Measurements from ENCODE around the gene TMEM245.

Gene TMEM245

DNA sequence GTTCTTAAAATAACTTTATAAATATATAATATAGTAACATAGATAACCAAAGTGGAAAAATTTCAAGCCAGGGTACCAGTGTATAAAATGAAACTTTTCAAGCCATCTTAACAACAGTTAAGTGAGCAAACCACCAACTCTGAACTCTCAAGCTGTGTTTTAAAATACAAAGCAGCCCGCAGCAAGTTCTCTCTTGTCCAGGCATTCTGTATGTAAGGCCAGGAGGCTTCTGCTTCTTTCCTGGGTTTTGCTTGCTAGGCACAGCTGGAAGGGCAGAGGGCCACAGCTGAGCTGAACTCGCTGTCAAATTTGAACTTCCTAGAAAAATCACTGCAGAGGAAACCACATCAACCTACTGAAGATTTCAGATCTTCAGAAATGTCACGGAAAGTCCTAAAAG, 99.6 kb downstream of the TMEM245 start:
- no peak for DNase-seq

GRCh38 chr9:109019420-109019819, 100.3 kb downstream of the TMEM245 start:
- no peak for DNase-seq

GRCh38 chr9:109017493-109017892, 102.3 kb downstream of the TMEM245 start:
- no peak for DNase-seq

DNA sequence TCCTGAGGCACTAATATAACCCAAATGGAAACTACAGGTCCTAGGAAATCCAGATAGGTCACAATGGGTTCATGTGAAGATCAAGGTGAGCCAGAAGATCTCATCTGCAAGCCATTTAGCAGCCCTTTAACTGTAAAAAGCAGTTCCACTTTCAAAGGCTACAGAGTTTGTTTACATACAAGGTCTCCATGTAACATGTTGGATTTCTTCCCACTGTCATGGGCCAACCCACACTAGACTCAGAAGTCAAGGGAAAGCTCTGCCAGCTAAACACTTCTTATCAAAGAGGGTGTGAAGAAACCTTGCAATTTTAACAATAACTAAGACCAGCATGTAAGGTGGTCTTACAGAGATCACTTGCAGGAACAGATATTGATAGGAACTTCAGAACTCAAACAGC, 102.7 kb downstream of the TMEM245 start:
- no peak for DNase-seq

DNA sequence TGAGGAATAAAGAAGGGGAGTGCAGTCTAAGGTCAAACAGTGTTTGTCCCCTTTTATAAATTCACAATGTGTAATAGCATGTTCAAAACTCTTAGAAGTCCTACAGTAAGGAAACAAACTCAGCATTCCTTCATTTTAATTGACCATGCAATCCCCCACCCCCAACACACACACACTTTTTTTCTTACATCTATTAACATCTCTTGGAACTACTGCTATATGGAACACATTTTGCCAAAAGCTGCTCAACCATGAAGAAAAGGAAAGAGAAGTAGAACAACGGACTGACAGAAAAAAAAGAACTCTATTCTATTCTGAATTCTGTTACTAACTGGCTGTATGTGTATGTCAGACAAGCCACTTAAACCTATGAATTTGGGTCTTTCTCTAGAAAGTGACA, 103.6 kb downstream of the TMEM245 start:
- DNase-seq: no peak

DNA sequence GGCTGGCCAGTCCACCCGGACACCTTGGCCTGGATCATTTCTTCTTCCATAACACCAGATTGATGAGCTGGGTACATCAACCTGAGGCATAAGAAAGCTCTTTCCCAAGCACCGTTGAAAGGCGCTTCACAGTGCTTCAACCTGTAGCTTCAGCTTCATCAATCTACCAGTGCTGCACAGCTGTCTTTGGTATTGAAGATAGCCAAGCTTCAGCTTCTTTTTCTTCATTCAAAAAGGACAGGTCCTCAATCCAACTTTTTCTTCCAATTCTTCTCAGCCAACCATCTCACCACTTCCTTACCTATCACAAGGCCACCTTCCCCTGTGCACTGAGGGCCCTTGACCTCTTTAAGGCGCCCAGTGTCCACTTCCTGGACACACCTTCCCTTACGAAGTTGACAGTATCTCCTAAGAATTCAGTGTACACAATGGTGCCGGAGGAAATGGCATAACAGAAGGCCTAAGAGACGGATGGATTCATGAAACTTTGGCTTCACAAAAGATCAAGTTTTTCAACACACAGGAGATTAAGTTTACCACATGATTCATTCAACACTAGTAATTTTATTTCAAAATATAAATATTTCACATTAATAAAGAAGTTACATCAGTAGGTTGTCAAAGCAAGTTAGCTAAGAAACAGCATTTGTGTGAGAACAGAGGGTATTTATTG, 105.0 kb downstream of the TMEM245 start:
- no peak for DNase-seq

DNA sequence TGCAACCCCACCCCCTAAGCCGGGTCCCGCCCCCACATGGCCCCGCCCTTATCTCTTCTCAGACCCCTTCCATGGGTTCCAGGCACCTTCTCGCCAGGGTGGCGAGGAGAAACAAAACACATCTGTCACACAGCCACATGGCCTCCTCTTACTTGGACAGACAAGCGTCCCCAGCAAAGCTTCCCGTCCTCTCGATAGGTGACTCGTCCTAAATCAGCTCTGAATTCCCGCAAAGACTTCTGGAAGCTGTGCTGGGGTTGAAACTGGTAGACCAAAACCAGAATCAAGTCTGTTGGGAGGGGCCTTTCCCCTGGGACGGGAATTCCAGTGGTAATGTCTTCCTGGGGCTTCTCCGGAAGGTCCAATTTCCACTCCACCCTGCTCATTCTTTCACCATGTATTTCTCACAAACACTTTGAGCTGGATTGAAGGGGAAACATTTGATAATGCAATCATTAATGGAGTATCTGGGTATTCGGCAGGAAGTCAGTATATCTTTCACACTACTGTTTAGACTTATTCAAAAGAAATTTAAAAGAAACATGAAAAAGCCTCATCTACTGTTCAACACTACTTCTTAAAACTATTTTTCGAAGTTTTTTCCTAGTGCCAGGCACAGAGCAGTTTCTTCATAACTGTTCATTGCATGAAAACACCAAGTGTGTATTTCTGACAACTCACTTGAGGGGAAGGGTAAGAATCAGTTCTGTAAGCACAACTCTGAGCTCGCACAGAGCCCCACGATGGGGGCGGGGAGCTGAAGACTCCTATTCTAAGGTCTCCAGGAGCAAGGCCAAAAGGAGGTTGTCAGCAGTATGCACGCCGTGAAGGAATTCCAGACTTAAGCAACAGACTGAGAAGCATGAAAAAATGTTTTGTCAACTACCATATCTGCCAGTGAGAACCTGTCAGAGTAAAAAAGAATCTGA, 105.8 kb downstream of the TMEM245 start:
- no peak for DNase-seq

DNA sequence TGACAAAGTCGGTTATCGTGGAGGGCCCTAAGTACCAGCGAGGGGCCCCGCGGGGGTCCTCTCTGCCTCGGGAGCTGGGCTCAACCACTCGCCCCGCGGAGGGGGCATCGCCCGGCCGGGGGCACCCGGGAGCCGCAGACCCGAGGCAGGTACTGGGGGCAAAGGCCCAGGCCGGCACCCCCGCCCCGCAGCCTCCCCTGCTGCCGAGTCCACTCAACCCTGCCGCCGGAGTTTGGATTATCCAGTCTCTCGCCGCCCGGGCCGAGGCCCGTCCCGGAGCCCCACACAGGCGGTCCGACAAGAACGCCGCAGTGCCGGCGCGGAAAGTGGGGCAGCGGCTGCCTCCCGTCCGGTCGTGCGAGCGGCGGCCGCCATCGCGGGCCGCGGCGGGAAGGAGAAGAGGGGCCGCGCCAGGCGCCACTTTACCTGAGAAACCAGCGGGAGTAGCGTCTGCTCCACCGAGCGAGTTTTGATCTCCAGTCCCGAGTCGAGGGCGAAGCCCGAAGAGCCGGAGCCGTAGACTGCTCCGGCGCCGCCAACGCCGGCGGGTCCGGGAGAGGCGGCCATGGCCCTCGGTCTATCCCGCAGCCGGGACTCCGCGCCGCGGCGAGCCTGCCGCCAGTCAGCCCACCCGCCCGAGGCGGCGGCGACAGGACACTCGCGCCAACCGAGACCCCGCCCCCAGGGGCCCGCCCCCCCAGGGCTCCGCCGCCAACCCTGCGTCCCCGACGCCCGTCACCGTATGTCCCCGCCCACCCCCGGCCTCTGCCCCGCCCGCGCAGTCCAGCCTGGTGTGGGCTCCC, 106.7 kb downstream of the TMEM245 start, which contains the start of gene CTNNAL1:
TSS of gene CTNNAL1 (minus strand) at position 624 of the 803 bp plus-strand sequence. CDS start at position 567, 57 bp downstream.
- peak; percentile 77 for DNase-seq

DNA sequence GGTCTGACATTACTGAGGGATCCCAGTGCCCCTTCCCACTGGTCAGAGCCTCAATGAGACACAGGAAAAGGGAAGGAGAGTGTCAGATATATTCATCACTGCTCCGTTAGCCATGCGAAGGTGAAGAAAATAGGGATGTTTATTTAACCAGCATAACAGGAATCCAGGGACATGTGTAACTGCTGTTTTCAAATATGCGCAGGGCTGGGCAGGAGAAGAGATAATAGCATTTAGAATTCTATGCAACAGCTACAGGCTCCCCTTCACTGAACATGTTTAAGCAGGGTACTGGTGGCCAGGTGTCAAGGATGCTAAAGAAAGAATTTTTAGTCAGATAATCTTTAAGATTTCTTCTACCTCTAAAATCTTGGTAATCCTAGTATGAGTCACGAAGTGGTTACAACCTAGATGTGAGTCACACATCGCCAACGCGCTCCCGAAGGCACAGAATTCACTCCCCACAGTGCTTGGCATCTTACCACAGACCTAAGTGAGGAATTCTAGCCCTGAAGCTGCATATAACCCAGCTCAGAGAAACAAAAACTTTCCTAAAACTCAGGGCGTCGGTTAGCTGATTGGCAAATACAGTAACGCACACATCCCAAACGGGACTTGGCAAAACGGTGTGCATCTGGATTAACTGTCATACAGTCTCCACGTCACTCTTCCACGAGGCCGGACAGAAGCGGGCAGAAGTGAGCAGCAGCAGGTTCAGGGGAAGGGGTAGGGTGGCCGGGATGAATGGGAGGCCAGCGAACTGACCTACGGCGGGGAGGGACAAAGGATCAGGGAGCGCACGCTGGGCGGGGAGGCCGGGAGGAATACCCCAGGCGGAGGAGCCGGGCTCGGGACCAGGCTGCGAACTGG, 107.5 kb downstream of the TMEM245 start:
- DNase-seq: peak; percentile 19

GRCh38 chr9:109011231-109011671, 108.5 kb downstream of the TMEM245 start:
- DNase-seq: no peak

GRCh38 chr9:109010746-109011145, 109.0 kb downstream of the TMEM245 start:
- peak; percentile 13 for DNase-seq

DNA sequence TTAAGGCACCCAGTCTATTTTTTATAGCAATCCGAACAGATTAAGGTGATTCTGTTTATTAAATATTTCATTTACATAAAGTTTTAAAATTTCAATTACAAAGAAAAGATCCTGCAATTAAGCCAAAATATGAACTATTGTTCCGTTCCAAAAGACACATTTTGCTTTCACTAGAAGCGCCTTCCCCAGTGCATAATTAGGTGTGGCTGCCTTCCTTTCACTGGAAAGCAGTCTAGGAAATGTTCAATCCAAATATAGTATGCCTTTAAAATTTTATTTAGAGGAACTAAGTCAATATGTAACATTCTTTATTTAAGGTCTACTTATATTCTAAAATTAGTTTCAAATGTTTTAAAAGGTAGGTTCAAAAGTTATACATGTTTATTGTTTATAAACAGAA, 114.1 kb downstream of the TMEM245 start:
- DNase-seq: no peak

- DNase-seq: no peak
These were observed 116.6 kb downstream of the TMEM245 start for GRCh38 chr9:109003116-109003515.

DNA sequence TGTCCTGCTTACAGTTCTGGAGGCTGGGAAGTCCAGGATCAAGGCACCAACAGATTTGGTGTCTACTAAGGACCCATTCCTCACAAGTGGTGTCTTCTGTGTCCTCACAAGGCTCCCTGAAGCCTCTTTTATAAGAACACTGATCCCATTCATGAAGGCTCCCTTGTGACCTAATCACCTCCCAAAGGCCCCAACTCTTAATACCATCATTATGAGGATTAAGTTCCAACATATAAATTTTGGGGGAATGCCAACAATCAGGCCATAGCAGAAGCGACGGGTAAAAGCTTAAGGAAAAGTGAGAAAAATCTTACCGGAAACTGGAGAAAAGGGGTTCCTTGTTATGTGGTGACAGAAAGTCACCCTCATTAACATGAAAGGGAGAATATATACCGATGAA, 117.6 kb downstream of the TMEM245 start:
- no peak for DNase-seq

DNA sequence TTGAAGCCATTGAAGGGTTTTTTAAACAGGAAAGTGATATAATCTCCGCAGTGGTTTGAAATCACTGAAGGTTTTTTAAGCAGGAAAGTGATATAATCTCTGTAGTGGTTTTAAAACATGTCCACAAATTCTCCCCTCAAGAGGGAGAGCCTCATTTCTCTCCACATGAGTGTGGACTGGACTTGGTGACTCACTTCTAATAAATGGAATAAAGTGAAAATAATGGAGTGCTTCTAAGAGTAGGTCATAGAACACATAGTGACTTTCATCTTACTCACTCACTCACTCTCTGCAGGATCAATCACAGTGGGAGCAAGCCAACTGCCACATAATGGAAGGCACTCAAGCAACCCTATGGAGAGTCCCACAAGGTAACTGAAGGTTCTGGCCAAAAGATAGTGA, 118.5 kb downstream of the TMEM245 start:
- no peak for DNase-seq

DNA sequence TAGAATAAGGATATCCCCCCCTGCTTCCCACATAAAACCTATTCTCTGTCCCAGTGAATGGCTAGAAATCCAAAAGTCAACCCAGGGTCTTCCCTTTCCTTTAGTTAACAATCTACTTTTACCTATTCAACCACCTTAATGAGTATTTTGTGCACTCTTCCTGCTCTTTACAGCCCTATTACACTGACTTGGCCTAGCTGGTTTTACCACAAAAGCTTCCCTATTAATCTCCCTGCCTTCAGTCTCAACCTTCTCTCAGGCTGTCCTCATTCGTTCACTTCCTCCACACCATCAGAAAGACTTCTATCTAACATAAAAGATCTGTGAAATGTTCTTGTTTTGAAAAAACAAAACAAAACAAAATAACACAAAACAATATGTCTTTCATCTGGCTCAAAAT, 122.6 kb downstream of the TMEM245 start:
- no peak for DNase-seq

- no peak for DNase-seq
These were observed 123.1 kb downstream of the TMEM245 start for GRCh38 chr9:108996643-108997042.

GRCh38 chr9:108994695-108995094, 125.1 kb downstream of the TMEM245 start:
- no peak for DNase-seq

- DNase-seq: no peak
These were observed 128.3 kb downstream of the TMEM245 start for GRCh38 chr9:108991479-108991878.

- DNase-seq: no peak
These were observed 135.9 kb downstream of the TMEM245 start for GRCh38 chr9:108983885-108984284.

- no peak for DNase-seq
These were observed 138.9 kb downstream of the TMEM245 start for GRCh38 chr9:108980893-108981292.

DNA sequence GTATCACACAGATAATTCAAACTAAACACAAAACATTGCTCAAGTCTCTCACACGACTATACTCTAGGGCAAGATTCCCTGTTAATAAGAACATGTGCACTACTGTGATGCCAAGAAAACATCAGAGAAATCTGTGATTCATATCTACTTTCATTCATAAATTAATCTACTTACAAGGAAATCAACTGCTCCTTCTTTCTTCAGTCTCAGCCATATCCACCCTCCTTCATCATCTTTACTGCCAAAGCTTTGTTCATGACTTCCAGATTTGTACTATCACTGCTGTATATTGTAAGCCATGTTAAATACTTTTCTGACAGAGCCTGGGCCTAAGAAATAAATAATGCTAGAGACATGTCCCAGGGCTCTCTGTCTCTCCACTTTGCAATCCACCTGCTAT, 141.5 kb downstream of the TMEM245 start:
- no peak for DNase-seq
